GM21825 (cell line): Measurements from ENCODE around the gene GAB2.
A peak's percentile ranks its signal among the peaks of the same experiment; 100 is the strongest.
"Not testable (repeated sequence)": the region's sequence is repeated elsewhere in the genome, so short reads cannot be mapped to it uniquely, and the experiment has no call there.

Experiments
- ATAC-seq: cut with Tn5 transposase; IDR thresholded peaks from one replicate; pipeline ENCODE4 v1.9.1; 2021; ENCODE audit warnings: mild to moderate bottlenecking, moderate library complexity; ENCODE audit not compliant: unreplicated experiment

Gene GAB2

GRCh38 chr11:78417175-78417887 is at the start of gene GAB2:
Gene GAB2, minus strand, starts transcription at chr11:78417820. Its CDS starts 100 bp downstream, at chr11:78417720.
- ATAC-seq = no peak

- ATAC-seq = no peak
These were observed 49.8 kb upstream of the GAB2 start for GRCh38 chr11:78467370-78467769.

GRCh38 chr11:78465169-78465942 is 47.7 kb upstream of the GAB2 start:
- peak; percentile 98 for ATAC-seq

GRCh38 chr11:78464787-78465168 is 47.2 kb upstream of the GAB2 start:
- ATAC-seq = not testable (repeated sequence)

- ATAC-seq = no peak
These were observed 42.9 kb upstream of the GAB2 start for GRCh38 chr11:78460471-78460870.

GRCh38 chr11:78459738-78460137 is 42.1 kb upstream of the GAB2 start:
- ATAC-seq = no peak

- no peak for ATAC-seq
These were observed 39.8 kb upstream of the GAB2 start for GRCh38 chr11:78457448-78457847.

GRCh38 chr11:78453140-78453935 is 35.7 kb upstream of the GAB2 start:
- ATAC-seq = no peak

GRCh38 chr11:78451371-78452150 is 33.9 kb upstream of the GAB2 start:
- no peak for ATAC-seq

GRCh38 chr11:78450866-78451265 is 33.2 kb upstream of the GAB2 start:
- no peak for ATAC-seq

GRCh38 chr11:78449866-78450265 is 32.2 kb upstream of the GAB2 start:
- no peak for ATAC-seq

GRCh38 chr11:78446210-78446609 is 28.6 kb upstream of the GAB2 start:
- no peak for ATAC-seq

- no peak for ATAC-seq
These were observed 27.1 kb upstream of the GAB2 start for GRCh38 chr11:78444726-78445125.

GRCh38 chr11:78441956-78442355 is 24.3 kb upstream of the GAB2 start:
- ATAC-seq = no peak

GRCh38 chr11:78438298-78438975 is 20.8 kb upstream of the GAB2 start:
- ATAC-seq = no peak

GRCh38 chr11:78432956-78433355 is 15.3 kb upstream of the GAB2 start:
- no peak for ATAC-seq

GRCh38 chr11:78432058-78432515 is 14.5 kb upstream of the GAB2 start:
- no peak for ATAC-seq

GRCh38 chr11:78429660-78430059 is 12.0 kb upstream of the GAB2 start:
- ATAC-seq = no peak

- ATAC-seq = no peak
These were observed 11.6 kb upstream of the GAB2 start for GRCh38 chr11:78429209-78429608.

GRCh38 chr11:78428773-78429172 is 11.2 kb upstream of the GAB2 start:
- ATAC-seq = no peak
